HS-5 (cell line): ENCODE results near the gene TNFRSF25.

Source experiments
- DNase-seq: peaks from one replicate; pipeline ENCODE4 v3.0.0-alpha.2; 2012; ENCODE audit warnings: low read depth

The TNFRSF25 gene

DNA sequence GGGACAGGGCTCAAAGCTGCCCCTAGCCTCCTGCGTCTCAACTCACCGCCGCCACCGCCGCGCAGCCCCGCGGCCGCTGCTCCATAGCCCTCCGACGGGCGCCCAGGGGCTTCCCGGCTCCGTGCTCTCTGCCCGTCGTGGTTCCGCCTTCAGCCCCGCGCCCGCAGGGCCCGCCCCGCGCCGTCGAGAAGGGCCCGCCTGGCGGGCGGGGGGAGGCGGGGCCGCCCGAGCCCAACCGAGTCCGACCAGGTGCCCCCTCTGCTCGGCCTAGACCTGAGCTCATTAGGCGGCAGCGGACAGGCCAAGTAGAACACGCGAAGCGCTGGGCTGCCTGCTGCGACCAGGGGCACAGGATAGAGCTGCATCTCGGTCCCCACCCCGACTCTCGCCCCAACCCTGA is at the start of gene TNFRSF25:
Gene TNFRSF25 (minus strand): TSS at position 151 of the 400 bp plus-strand sequence. CDS start 66 bp downstream, at position 85.
- no peak for DNase-seq

DNA sequence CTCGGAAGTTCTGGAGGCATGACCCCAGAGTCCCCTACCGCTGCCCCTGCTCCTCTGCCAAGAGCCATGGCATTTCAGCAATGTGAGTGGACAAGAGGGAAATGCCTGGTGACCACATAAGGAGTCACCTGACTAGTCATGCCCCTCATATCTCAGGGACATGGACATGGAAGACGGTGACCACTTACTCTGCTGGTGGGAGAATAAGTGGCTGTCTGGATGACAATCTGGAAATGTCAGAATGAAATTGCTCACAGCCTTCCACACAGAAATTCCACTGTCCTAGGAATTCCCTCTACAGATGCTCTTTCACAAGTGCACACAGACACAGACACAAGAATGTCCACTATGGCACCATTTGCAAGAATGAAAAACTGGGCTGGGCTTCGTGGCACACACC is 49.8 kb upstream of the TNFRSF25 start:
- DNase-seq: no peak

GRCh38 chr1:6513320-6513801 is 47.4 kb upstream of the TNFRSF25 start:
- no peak for DNase-seq

DNA sequence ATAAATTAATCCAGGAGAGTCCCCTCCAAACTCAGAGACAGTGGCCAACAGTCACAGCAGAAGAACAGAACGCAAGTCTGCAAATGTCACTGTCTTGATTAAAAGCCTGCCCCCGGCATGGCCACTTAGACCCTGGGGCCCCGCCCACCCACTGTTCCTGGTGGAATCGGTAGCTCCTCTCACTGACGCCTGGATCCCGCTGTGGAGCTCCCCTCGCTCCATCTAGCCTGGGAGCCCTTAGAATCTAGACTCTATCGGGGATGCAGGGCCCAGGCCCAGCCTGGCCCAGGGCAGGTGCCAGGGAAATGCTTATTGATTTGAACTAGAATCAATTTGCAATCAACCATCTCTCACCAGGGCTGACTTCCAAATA is 46.9 kb upstream of the TNFRSF25 start:
- no peak for DNase-seq

GRCh38 chr1:6512245-6512907 is 46.4 kb upstream of the TNFRSF25 start:
- no peak for DNase-seq

GRCh38 chr1:6511561-6512244 is 45.7 kb upstream of the TNFRSF25 start:
- DNase-seq: no peak

- DNase-seq: no peak
Measured at GRCh38 chr1:6511056-6511455, 45.1 kb upstream of the TNFRSF25 start.

GRCh38 chr1:6510493-6510892 is 44.5 kb upstream of the TNFRSF25 start:
- DNase-seq: no peak

DNA sequence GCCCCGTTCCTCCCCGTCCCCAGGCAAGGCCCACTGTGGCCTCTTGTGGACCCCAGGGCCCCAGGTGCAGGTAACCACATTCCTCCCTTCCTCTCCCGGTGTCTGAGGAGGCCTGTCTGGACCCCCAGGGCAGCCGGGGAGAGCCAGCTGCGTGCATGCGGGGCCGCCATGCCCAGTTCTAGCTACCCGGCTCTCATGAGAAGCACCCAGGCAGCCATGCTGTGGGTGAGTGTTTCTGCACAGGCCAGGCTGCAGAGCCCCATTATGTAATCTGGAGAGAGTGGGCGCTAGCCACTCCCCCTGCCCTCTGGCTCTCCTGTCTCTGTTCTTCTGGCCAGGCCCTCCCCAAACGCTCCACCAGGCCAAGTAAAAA is 43.9 kb upstream of the TNFRSF25 start:
- no peak for DNase-seq

DNA sequence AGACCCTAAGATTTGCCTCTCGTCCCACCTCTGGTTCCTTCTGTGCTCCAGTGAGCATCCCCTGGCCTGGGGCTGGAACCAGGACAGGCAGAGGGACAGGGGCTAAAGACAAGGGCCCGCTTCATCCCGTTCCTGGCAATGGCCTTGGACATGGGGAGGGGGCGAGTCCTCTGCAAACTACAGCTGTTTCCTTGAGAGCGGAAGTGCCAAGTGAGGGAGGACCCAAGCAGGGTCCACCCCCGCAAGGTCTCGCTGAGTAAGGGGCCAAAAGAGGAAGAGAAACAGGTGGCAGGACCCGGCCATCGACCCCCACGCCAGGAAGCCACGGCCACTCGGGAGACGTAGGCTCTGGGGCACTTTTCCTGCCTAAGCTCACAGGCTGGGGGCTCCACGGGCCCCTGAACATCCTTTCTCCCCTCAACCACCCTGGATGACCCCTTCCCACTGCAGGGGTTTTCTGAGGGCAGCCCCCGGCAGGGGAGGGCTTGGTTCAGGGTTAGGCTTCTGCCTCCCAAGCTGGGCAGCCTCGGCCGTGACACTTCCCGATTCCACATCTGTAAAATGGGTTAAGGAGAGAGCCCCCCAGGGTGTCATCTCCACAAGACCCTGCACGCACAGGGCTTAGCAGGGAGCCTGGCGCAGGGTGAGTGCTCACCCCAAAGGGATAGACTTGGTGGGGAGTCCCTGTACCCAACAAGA is 43.4 kb upstream of the TNFRSF25 start:
- DNase-seq: no peak

DNA sequence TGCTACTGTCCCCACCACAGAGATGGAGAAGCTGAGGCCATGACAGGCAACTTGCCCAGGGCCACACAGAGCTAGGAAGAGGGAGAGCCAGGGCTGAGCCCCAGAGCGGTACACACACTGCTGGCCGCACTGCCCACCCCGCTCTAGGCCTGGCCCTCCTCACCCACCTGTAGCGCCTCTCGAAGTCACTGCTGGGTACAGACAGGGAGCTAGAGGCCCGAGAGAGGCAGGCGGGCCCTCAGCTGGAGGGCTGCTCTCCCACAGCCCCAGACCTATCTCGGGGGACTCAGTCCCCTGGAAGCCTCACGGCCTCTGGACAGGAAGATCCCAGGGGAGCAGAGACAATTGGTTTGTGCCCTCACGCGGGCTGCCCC is 42.8 kb upstream of the TNFRSF25 start:
- DNase-seq: no peak

- DNase-seq: no peak
Measured at GRCh38 chr1:6508154-6508815, 42.3 kb upstream of the TNFRSF25 start.

- DNase-seq: no peak
Measured at GRCh38 chr1:6507461-6507911, 41.5 kb upstream of the TNFRSF25 start.

DNA sequence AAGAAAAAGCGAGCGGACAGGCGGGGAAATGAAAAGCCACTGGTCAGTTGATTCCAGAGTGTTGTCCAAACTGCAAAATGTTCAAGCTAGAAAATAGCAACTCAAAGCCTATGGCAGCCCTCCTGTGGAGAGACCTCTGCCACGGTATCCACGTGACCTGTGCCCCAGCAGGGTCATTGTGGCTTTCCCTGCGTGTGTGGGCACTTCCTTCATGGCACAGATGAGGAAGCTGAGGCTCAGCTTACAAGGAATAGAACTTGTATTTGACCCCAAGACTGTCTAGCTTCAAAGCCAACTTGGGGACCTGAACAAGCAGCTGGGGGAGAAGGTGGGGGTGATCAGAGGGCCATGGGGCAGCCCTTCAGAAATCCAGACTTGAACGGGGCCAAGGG is 41.1 kb upstream of the TNFRSF25 start:
- no peak for DNase-seq

GRCh38 chr1:6506210-6507036 is 40.5 kb upstream of the TNFRSF25 start:
- DNase-seq: no peak

DNA sequence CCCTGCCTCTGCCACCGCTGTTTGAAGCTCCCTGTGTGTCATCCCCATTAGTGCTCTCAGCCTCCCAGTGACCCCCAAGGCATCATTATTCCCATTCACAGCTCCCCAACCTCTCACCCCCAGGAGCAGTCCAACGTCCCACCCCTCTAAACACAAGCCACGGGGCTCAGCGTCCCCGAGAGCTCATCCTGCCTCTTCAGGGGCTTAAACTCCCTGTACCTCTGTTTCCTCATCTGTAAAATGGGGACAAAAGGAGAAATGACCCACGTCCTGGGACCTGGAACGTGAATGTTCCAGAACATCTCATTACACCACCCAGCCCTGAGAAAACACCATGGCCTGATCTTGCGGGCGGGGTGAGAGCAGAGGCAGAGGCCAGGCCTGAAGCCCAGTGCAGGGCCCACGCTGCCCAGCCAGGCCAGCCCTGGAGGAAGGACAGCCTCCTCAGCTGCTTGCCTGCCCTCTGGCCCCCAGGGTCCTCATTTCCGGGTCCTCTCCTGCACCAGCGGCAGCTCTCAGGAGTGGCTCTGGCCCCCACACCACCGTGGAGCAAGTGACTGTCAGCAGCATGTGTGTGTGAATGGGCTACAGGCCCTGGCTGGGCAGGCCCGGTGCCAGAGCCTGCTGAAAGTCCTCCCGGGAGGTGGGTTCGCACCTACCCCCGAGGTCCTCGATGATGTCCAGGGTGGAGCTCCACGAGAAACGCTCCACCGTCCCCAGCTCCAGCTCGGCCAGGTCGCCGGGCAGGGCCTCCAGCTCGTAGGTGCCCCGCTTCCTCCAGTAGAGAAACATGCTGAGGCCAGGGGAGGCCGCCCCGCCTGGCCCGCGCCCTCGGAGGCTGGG is 39.6 kb upstream of the TNFRSF25 start:
- no peak for DNase-seq

GRCh38 chr1:6504887-6505286 is 38.9 kb upstream of the TNFRSF25 start:
- no peak for DNase-seq

DNA sequence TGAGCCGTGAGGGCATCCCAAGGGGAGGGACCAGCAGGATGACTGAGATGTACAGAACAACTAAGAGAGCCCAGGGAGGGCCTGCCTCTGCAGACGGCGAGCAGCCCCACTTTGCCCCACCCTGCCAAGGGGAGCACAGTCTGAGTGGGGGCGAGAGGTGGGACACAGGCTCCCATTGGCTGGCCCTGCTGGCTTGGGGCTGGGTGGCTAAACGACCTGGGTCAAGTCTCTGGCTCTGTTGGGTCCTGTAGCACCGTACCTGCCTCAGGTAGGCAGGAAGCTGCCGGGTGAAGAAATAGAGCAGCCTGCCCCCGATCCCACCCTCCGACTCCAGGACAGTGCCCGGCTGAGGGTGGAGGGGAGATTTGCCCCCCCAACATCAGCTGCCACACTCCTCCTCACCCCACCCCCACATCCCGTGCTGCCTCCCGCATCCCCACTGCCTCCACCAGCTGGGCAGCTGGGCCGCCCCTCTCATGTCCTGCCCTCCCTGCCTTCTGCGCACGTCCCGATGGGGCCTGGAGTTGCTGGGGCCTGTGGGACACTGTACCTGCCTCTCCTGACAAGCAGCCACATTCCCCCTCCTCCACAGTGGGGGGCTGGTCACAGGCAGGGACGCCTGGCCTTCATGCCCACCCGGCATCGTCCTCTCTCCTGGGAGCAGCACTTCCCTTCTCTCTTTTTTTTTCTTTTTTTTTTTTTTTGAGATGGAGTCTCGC is 38.1 kb upstream of the TNFRSF25 start:
- no peak for DNase-seq

DNA sequence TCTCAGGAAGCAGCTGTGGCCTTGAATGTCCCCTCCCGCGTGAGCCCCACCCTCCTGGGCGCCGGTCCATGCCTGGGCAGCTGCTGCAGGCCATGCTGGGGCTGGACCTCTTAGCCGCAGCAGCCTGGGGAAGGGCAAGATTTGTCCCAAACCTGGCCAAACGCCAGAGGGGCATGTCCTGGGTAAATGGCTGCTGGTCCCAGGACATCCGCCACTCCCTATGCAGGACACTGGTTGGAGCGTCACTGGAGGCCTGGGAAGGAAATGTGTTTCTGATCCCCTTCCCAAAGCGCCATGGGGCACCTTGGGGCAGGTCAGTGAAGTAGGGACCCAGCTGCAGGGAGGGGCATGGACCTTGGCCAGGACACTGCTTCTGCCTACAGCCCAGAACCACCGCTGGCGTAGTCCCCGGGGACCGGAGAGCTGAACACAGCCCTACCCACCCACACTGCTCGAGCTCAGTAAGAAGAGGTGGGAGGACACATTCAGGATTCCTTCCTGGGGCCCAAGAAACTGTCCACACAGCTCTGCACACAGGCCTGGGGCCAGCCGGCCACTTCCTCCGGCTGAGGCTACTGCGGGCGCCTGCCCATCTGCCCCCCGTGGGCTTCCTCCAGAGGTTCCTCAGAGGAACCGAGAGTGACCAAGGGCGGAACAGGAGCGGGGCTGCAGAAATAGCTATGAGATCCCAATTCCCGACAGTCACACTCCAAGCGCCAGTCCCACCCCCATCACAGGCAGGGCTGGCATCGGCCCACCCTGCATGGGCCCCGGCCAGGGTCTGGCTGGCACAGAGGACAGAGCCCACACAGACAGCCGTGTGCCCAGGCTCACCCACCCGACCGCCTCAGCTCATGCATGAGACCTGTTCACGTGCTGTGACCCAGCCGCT is 36.3 kb upstream of the TNFRSF25 start:
- no peak for DNase-seq
